AG10803 (cell line): ENCODE measurements around the gene TRAF5.
"Not testable (repeated sequence)": the region's sequence is repeated elsewhere in the genome, so short reads cannot be mapped to it uniquely, and the experiment has no call there.

Source experiments
- DNase-seq: peaks from one replicate; pipeline ENCODE4 v3.0.0; 2010; ENCODE audit warnings: low read depth
- H3K4me3 ChIP-seq: 2 replicates; pipeline ENCODE4 v1.5.1; 2011; ENCODE audit warnings: mild to moderate bottlenecking, low read length, control low read depth
- TF ChIP-seq, protein P1 (sequence below): conservative IDR thresholded peaks from 2 replicates; pipeline ENCODE4 v1.5.1; 2011; ENCODE audit warnings: mild to moderate bottlenecking, low read length, control low read depth, inconsistent platforms

TRAF5 gene

DNA sequence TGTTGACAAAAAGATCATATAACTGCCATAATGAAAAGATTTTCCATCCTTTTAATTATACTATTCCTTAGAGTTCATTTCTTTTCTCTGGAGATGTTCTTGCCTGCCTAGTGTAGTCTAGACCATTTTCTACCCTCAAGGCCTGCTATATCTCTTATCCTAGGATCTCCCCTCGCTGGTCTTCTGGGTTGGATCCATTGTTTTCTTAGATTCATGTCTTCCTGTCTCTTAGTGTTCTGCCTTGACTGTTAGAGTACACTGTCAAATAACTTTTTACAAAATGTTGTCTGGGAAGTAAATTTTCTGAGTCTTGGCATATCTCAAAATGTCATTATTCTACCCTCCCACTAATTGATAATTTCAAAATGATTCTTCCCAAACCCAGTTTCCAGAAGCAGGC is 66.6 kb downstream of the TRAF5 start:
- no peak for DNase-seq
- no peak overlapping the region for H3K4me3 ChIP-seq
- TF ChIP-seq, protein P1, sequence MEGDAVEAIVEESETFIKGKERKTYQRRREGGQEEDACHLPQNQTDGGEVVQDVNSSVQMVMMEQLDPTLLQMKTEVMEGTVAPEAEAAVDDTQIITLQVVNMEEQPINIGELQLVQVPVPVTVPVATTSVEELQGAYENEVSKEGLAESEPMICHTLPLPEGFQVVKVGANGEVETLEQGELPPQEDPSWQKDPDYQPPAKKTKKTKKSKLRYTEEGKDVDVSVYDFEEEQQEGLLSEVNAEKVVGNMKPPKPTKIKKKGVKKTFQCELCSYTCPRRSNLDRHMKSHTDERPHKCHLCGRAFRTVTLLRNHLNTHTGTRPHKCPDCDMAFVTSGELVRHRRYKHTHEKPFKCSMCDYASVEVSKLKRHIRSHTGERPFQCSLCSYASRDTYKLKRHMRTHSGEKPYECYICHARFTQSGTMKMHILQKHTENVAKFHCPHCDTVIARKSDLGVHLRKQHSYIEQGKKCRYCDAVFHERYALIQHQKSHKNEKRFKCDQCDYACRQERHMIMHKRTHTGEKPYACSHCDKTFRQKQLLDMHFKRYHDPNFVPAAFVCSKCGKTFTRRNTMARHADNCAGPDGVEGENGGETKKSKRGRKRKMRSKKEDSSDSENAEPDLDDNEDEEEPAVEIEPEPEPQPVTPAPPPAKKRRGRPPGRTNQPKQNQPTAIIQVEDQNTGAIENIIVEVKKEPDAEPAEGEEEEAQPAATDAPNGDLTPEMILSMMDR = no peak

DNA sequence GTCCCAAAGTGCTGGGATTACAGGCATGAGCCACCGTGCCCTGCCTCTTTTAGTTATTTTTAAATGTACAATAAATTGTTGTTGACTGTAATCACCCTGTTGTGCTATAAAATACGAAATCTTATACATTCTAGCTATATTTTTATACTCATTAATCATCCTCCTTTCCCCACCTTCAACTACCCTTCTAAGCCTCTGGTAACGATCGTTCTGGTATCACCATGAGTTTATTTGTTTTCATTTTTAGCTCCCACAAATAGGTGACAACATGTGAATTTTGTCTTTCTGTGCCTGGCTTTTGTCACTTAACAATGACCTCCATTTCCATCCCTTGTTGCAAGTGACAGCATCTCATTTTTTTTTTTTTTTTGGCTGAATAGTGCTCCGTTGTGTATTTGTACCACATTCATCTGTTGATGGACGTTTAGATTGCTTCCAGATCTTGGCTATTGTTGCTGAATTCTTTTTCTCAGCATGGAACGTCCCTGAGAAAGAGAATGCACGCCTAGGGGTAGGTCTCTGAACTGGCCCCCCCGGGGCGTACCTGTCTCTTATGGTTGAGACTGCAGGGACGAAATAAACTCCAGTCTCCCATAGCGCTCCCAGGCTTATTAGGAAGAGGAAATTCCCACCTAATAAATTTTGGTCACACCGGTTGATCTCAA is 71.8 kb downstream of the TRAF5 start:
- H3K4me3 ChIP-seq, DNase-seq: not testable (repeated sequence)

DNA sequence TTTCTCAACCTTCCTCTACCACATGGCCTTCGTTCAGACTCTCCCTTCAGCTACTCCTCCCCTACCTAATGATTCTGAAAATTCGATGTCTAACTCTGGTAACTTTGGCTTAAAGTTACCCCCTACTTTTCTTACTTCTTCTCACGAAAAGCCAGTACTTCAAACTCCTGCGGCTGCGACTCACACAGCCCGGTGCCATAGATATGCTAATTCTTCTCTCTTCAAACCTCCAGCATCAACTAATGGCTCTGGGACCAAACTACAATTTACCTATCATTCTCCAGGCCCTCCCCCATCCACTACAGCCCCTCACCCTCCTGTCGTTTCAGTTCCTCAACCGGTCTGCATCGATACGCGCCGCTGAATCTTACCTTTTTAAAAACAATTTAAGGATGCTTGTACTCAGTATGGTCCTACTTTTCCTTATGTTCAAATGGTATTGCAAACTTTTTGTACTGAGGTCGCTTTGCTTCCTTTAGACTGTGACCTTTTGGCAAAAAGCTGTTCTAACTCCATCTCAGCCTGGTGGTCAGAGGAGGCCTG is 73.3 kb downstream of the TRAF5 start:
- not testable (repeated sequence) for H3K4me3 ChIP-seq, DNase-seq

DNA sequence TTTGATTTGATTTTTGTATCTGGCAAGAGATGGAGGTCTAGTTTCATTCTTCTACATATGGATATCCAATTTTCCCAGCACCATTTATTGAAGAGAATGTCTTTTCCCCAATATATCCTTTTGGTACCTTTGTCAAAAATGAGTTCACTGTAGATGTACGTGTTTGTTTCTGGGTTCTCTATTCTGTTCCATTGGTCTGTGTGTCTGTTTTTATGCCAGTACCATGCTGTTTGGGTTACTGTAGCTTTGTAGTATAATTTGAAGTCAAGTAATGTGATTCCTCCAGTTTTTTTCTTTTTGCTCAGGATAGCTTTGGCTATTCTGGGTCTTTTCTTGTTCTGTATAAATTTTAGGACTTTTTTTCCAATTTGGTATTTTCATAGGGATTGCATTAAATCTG is 75.1 kb downstream of the TRAF5 start:
- not testable (repeated sequence) for DNase-seq, H3K4me3 ChIP-seq

DNA sequence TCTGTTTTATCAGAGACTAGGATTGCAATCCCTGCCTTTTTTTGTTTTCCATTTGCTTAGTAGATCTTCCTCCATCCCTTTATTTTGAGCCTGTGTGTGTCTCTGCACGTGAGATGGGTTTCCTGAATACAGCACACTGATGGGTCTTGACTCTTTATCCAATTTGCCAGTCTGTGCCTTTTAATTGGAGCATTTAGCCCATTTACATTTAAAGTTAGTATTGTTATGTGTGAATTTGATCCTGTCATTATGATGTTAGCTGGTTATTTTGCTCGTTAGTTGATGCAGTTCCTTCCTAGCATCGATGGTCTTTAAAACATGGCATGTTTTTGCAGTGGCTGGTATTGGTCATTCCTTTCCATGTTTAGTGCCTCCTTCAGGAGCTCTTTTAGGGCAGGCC is 79.5 kb downstream of the TRAF5 start:
- H3K4me3 ChIP-seq = not testable (repeated sequence)

DNA sequence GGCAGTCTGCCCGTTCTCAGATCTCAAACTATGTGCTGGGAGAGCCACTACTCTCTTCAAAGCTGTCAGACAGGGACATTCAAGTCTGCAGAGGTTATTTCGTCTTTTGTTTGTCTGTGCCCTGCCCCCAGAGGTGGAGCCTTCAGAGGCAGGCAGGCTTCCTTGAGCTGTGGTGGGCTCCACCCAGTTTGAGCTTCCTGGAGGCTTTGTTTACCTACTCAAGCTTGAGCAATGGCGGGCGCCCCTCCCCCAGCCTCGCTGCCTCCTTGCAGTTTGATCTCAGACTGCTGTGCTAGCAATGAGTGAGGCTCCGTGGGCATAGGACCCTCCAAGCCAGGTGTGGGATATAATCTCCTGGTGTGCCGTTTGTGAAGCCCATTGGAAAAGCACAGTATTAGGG is 81.1 kb downstream of the TRAF5 start:
- H3K4me3 ChIP-seq, DNase-seq: not testable (repeated sequence)

More for the DNA sequence above, 79.5 kb downstream of the TRAF5 start:
- not testable (repeated sequence) for DNase-seq

DNA sequence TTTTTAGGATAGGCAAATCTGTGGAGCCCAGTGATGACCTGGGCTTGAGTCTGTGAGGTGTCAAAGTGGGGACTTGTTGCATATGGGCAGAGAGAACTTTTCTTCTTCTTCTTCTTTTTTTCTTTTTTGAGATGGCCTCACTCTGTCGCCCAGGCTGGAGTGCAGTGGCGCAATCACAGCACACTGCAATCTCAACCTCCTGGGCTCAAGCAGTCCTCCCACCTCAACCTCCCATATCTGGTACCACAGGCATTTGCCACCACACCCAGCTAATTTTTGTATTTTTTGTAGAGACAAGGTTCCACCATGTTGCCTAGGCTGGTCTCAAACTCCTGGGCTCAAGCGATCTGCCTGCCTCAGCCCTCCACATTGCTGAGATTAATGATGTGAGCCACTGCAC is 85.0 kb downstream of the TRAF5 start:
- no peak overlapping the region for H3K4me3 ChIP-seq
- TF ChIP-seq, protein P1 = no peak
- DNase-seq = no peak

DNA sequence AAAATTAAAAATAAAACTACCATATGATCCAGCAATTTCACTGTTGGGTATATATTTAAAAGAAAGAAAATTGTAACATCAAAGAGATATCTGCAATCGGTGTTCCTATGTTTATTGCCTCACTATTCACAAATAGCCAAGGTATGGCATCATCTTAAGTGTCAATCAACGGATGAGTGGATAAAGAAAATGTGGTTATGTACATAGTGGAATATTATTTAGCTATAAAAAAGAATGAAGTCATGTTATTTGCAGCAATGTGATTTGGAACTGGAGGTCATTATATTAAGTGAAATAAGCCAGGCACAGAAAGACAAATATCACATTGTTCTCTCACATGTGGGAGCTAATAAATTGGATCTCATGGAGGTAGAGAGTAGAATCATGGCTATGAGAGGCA is 89.1 kb downstream of the TRAF5 start:
- DNase-seq = no peak
- peak overlapping the region; percentile 15; the same call in 1 of the 2 replicates for H3K4me3 ChIP-seq
- TF ChIP-seq, protein P1 = no peak

DNA sequence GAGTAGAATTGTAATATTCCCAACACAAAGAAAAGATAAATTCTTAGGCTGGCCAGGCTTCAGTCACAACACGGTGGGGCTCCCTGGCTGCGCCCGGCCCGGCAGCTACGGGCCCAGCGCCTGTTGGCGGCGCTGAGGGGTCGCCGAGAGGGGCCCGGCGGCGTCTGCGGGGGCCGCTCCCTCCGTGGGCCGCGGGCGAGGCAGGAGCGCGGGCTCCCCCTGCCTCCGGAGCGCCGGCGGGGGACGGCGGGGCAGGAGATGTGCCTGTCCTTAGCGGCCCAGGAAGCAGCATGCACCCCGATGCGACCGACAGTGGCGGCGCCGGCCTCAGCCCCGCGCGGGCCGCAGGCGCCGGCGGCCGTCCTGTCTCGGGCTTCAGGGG is 89.6 kb downstream of the TRAF5 start:
- peak overlapping the region; percentile 15 for H3K4me3 ChIP-seq
- DNase-seq = peak; percentile 15

DNA sequence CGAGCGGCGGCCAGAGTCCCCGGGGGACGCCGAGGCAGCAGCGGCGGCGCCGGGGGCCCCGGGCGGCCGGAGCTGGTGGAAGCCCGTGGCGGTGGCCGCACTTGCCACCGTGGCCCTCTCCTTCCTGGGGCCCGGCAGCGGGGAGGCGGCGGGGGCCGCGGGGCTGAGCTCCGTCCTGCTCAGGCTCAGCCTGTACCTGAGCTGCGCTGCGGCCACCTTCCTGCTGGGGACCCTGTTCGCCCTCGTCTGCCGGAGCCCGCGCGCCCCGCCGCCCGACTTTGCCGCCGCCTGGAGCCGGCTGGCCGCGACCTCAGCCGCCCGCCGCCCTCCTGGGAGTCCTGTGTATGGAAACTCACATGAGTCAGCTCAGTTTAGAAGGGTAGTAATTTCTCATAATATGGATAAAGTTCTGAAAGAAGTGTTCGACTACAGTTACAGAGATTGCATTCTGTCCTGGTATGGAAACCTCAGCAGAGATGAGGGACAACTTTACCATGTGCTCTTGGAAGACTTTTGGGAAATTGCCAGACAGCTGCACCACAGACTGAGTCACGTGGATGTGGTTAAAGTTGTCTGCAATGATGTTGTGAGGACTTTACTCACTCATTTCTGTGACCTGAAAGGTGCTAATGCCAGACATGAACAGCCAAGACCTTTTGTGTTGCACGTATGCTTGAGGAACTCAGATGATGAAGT is 90.1 kb downstream of the TRAF5 start:
- peak overlapping the region; percentile 40 for H3K4me3 ChIP-seq
- peak; percentile 71 for DNase-seq

DNA sequence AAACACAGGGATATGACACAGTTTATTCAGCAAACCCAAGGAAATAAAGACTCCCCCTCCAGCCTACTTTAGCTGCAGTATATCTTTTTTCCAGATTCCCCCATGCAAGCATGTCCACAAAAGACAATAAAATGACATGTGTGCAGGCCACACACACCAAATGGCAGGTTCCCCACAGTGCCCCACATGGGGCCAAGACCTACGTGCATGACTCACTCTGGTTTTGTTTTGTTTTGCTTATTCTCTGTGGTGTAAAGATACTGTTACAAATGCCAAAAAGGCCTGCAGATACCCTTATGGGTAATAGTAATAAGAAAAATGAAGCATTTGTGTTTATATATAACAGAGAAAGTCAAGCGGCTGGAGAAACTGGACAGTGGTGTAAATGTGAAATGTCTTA is 93.8 kb downstream of the TRAF5 start:
- TF ChIP-seq, protein P1 = no peak
- H3K4me3 ChIP-seq = no peak overlapping the region
- peak; percentile 45 for DNase-seq
